NCI-H345 treated with DMSO at 0.1 percent for 48 hours (cell line): ENCODE results near the gene UNC93B1.
"Not testable (repeated sequence)": the region's sequence is repeated elsewhere in the genome, so short reads cannot be mapped to it uniquely, and the experiment has no call there.

ENCODE experiments used
- DNase-seq: peaks from one replicate; lab custom pipeline; 2025; ENCODE audit not compliant: unreplicated experiment; lab: John Stamatoyannopoulos, UW

UNC93B1 gene

DNA sequence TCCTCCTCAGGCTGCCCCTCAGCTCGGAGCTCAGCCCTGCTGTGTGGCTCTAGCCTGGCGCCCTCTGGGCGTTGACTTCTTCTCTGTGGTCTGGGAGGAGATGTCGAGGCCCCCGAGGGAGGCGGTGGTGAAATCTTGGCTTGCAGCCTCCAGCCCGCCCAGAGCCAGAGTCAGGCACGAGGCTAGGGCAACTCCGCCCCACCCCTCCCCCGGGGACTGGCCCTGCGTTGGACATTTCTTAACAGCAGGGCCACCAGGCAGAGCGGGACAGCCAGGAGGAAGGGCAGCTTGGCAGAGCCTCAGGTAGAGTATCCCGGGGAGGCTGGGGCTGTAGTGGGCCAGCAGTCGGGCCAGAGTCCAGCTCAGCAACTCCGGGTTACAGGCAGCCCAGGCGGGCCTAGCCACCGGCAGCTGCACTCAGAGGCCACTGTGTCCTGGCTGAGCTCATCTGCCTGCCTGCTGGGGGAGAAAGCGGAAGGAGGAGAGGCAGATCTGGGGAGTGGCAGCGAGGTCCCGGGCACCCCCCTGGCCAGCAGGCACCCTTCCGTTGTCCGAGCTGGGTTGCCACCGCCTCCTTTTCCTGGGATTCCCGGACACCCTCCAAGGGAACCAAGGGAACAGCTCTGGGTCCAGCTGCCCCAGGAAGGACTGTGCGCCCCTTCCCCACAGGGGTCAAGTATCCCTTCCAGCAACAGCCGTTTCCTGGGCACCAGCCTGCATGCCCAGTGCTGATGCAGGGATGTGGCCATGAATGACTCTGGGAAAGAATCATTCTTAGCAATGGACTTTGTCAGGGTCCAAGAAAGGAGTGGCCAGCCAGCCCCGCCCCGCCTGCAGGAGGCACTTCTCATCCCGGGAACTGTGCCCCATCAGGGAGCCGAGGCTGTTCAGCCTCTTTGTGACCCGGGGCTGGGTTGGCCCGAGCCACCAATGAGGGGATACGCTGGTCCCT, 6.5 kb upstream of the UNC93B1 start, which contains the start of gene ALDH3B1:
Gene ALDH3B1, plus strand, starts transcription at position 238 of the 952 bp plus-strand sequence. CDS start 4,971 bp downstream, outside the sequence.
- no peak for DNase-seq

DNA sequence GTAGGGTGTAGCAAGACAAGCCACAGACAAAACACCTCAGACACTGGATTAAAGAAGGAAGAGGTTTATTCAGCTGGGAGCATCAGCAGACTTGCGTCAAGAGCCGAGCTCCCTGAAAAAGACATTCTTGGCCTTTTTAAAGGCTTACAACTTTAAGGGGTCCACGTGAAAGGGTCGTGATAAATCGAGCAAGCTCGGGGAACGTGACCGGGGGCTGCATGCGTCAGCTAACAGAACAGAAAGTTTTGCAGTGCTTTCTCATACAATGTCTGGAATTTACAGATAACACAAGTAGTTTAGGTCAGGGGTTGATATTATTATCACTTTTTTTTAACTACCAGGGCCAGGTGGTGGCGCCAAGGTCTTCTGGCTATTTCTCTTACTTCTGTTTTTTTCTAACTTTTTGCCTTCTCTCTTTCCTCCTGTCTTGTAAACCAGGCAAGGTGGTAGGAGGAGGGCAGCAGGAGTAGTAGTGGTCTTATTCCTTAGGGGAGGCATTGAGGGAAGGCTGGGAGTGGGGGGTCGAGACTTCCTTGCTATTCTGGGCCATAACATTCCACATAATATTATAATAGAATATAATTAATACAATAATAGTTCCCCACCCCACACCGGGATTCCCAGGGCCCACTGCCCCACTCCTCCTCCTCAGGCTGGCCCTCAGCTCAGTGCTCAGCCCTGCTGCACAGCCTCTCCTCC, 5.6 kb upstream of the UNC93B1 start:
- no peak for DNase-seq

DNA sequence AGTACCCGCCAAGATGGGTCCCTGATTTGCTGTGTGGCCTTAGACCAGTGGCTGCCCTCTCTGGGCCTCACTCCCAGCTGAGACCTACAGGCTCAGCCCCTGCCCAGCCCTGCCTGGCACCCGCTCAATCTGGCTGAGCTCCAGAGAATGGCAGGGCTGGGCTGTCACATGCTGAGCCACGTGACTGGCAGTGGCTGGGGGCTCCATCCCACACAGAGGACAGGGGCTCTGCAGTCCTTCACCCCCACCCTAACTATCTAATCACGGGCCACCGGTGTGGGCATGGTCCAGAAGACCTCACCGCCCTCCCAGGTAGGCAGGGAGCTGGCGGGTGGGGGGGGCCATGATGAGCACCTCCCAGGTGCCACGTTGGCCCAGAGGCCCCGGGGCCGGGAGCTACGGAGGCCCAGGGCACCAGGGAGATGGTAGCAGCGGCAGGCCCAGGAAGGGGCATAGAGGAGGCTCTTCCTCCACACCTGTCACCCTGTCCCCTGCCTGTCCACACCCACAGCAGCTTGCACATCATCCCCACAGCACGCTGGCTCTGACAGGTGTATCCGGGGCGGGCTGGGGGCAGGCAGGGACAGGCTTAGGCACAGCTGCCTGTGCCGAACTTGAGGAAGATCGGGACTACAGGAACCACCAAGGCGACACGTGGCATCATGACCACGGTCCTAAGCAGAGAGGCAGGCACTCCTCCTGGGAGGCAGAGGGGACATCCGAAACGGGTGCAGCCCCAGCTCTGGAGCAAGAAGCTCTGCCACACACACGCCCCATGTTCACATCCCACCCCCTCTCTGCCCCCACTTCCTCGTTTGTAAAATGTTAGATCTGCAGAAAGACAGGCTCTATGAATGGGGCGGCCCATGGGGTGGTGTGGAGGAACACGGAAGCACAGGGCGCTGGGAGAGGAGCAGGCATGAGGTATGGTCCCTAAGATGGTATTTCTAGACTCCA, 4.8 kb upstream of the UNC93B1 start:
- DNase-seq, result peak; percentile 46

DNA sequence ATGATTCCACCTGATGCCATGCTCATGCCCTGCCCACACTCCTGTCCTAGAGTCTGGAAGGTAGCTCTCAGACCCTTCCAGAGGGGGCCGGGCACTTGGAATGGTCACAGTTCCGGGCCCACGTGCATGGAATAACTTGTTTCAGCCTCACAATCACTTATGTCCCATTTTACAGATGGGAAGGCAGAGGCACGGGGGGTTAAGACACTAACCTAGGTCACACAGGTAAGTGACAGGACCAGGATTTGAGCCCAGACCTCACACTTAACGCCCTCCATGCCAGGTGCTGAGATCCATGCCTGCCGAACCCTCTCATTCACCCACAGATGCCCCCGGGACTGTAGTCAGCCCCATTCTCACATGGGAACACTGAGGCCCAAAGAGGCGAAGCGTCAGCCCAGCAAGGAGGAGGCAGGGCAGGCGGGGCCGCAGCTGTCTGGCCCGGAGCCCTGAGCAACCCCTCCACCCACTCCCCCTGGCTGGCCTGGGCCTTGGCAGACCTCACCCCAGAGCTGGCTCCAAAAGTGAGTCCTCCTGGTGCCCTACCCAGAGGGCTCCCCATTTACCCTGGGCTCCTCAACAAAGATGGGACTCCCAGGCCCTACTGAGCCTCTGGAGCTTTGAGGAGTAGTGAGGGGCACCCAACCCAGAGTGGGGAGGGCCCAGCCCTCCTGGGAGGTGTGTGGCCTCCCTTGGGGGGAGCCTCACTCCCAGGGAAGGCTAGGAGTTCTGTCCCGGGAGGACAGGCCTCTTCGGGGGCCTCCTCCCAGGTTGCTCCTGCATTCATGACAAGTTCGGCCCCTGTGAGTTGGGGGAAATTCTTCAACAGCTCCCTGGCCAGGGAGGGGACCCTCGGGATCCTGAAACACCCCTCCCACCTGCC, 3.8 kb upstream of the UNC93B1 start:
- DNase-seq, result no peak

DNA sequence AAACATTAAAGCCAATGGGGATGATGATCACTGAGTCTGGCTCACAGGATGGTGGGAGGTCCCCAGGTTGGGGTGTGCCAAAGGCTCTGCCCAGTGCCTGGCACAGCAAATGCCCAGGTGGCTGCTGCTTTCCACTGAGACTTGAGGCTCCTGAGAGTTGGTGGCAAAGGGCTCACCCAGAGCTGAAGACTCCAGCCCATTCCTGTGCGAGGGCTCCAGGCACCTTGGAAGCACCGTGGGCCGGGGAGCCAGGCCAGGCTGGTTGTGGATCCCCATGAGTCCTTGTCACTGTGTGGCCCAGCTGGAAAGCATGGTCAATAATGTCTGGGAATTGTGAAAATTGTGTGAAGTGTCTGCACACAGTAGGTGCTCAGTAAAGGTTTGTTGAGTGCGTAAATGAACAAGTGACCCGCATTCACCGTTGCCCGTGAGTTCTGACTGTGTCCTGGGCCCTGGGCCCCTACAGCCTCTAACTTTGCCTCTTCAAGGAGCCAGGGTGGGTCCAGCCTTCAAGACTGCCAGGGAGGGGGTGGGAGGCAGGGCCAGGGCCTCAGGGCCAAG, 2.8 kb upstream of the UNC93B1 start:
- DNase-seq, result no peak

DNA sequence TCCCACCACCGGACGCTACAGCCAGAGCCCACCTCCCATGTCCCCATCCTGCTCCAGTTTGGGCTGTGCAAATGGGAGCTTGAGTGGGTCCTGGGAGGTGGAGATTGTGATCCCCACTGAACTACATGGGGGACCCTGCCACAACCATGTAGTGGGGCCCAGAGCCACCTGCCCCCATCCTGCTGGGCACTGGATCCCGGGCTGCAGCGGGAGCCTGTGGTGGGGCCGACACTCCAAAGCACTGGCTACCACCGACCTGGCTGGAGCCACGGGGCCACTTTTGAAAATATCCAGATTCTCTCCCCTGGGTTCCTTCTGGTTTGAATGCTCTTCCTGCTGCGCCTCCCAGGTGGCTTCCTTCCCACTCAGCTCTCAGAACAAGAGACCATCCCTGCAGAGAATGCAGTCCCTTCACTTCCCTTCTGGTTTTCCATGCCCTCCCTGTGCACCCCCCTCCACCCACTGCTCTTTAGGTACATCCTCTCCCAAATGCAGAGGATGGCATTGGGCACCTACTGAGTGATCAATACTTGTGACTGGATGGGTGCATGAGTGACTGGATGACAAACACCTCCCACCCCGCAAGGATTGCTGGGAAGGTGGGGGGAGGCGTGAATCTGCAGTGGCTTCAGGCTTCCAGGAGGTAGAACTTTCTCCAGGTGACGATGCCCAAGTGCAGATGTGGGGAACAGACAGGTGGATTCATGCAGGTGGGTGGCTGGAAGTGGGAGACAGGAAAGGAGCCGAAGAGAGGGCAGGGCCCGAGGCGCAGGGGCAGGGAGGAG, 846 bp upstream of the UNC93B1 start:
- no peak for DNase-seq

DNA sequence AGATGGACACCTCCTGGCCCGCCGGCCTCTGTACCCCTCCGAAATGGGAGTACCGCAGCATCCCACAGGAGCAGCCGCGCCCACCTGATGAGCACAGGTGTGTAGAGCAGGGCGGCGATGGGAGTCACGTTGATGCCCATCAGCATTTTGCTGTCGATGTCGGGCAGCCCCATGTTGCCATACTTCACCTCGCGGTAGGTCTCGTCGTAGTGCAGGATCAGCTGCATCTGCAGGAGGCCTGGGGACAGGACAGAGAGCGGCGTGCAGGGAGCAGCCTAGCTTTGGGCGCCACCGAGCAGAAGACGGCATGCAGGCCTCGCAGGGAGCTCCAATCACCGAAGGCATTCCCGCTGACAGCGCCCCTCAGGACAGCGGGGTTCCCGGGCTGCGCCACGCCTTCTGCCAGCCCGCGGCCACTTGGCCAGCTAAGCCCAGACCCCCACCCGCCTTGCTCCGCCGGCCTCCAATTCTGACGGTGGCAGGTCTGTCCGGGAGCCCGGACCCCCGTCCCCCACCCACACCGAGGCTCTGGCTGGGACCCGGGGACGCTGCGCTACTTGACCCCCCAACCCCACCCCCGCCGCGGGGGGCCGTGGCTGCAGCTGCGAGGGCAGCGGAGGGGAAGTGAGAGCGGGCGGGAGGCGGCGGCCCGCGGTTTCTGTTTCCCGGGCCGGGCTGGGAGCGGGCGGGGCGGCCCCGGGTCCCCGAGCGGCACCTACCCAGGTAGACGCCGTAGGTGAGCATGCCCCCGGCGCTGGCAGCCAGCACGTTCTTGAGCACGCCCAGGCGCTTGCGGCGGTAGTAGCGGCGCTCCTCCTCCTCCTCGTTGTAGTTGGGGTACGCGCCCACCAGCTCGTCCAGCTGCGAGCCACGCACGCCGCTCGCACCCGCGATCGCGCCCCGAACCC, 705 bp downstream of the UNC93B1 start:
- no peak for DNase-seq

DNA sequence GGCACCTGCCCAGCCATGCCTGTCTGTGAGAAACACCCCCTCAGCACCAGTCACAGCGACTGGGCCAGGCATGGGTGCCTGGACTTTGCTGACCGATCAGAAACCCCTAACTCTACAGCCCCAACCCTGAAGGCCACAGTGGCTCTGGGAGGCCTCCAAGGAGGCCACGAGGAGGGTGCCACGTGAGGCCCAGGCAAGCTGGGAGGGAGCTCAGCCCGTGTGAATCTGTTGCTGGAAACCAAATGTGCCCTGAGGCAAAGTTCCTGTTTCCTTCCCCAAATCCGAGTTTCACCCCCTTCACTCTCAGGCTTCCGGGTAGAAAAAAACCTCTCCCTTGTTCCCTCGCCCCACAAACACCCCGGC, 1.3 kb downstream of the UNC93B1 start:
- DNase-seq, result no peak

DNA sequence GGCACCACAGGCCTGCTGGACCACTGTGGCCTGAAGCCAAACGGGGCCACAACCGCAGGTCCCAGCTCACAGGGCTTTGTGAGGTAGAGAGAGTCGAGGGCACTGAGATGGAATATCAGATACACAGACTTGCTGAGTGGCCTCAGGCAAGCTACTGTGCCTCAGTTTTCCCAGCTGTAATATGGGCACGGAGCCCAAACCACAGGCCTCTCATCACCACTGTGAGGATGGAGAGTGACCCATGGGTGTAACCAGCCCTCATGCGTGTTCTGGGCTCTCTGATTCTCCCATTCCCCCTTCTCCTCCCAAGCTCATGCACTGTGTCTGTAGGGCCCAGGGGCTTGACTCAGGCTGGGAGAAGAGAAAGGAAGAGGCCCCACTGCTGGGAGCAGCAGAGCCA, 4.2 kb downstream of the UNC93B1 start:
- DNase-seq, result no peak

DNA sequence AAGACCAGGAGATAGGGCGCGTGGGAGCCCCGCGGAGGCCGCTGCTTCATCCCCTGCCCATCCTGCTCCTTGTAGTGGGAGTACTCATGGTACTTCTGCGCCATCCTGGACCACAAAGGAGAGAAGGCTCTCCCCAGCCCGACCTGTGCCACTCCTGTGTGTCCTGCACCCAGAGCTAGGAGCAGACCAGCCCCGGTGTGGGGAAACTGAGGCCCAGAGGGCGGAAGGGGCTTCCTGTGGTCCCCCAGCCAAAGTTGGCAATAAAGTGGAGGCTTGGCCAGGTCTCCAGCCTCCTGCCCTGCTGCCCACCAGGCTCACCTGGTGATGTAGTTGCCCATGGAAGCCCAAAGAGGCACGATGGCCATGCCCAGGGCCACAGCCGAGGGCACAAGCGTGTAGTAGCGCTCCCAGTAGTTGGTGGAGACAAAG, 4.7 kb downstream of the UNC93B1 start:
- no peak for DNase-seq

DNA sequence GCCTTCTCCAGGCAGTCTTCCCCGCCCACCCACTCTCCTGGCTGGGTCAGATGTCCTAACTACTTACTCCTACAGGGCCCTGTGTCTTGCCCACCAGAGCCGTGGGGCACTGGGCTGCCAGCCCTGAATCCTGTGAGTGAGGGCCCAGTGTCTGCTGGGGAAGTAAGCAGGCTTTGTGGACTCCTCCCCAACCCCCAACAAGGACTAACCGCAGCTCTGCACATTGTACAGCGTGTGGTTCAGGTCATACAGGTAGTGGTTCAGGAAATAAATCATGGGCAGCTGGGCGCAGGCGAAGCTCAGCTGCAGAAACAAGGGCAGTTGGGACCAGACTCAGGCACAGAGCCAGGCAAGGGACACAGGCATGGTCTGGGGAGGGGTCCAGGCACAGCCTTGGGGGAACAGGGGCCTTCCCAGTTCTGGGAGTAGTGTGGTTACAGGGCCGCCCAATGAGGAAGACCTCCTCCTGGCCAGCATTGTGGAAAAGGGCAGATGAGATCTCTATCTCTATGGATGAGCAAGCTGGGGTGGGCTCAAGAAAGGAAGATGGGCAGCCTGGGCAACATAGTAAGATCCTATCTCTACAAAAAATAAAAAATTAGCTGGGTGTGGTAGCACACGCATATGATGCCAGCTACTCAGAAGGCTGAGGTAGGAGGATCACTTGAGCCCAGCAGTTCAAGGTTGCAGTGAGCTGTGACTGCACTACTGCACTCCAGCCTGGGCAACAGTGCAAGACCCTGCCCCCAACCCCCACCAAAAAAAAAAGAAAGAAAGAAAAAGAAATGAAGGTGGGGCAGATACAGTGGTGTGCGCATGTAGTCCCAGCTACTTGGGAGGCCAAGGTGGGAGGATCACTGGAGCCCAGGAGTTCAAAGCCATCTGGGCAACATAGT, 5.5 kb downstream of the UNC93B1 start:
- DNase-seq, result no peak

DNA sequence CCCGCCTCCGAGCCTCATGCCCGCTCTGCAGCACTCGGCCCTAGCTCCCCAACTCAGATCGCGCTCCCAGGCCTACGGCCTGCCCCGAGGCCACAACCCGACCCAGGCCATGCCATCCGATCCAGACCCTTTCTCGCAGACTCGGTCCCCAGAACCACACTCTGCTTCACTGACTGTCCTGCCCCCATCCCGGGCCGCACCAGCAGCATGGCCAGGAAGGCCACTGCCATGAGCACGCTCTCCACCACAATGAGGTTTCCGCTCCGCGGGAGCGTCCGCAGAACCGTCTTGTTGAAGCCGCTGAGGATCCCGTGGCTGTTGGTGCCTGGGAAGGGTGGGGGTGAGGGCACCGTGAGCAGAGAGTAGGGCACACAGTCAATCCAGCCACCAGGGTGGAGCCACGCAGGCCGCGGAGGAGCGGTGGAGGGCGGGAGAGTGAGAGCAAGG, 6.4 kb downstream of the UNC93B1 start:
- DNase-seq, result no peak

DNA sequence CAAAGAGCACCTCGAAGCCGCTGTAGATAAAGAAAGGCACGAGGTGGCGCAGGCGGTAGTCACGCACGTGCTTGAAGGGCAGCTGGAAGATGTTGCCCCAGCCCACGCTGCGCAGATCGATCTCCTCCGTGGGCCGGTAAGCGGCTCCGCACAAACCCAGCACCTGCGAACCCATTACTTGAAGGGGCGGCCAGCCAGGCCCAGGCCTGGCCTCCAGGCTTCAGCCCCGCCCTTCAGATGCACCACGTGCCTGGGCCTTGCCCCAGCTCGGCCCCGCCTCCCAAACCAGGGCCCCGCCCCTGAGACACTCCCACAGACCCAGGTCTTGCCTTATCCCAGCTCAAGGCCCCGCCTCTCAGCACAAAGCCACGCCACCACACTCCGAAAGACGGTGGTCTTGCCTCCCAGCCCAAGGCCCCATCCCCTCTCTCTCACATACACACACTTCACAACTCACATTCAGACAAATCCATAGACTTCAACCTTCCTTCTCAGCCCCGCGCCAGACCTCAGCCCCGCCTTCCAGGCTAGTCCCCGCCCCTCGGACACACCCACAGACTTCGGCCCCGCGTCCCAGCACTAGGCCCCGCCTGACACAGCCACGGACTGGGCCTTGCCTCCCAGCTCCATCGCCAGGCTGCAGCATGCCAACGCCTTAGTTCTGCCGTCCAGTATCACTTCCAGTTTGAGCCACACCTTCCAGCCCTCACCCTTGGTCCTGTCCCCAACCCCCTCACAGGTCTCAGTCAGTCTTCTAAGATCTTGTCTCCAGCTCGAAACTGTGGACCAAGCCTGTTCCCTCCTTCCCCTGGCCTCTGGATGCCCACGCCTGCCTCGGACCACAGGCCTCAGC, 7.0 kb downstream of the UNC93B1 start:
- no peak for DNase-seq

DNA sequence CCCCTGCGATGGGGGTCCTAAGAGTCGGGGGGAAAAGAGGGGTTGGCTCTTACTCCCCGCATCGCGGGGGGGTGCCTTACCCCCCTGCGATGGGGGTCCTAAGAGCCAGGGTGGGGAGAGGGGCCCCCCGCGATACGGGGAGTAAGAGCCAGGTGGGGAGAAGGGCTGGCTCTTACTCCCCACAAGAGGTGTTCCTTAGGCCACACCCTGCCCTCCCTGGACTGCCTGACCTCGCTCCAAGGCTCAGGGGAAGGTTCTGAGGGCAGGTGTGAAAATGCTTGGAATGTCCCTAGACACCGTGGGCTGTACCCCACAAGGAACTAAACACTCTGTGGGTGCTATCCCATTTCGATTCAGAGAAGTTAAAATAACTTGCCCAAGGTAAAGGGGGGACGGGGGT, 7.8 kb downstream of the UNC93B1 start:
- no peak for DNase-seq

DNA sequence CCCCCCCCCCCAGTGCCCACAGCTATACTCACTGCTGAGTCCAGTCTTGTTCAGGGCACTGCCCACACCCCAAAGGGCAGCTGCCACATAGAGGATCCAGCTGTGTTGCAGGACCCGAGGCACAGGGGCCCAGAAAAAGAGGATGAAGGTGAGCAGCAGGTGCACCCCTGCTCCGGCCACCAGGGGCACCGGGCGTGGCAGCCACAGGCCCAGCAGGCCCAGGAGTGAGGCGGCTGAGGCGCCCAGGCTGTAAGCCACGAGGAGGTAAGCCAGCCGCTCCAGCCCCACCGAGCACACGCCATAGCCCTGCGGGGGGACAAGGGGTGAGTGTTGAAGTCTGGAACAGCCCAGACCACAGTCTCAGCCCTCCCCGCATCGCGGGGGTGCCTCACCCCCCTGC, 8.3 kb downstream of the UNC93B1 start:
- not testable (repeated sequence) for DNase-seq

DNA sequence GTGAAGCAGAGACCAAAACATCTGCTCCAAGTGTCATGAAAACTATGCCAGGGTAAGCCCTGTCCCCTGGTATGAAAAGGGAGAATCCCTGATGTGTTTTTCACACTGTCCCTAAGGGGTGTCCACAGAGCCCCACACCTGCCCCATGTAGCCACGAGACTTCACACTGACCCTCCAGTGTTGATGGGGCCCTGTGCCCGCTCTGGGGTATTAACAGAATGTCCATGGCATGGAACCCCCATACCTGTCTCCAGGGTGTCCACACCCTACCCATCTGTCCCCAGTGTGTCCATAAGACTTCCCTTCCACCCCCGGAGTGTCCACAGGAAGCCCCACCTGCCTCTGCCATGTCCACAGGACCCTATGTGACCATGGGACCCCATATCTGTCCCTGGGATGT, 8.8 kb downstream of the UNC93B1 start:
- not testable (repeated sequence) for DNase-seq
